Suprapubic skin (tissue), 4 donors: ENCODE data around the gene CYP2U1.
"Not testable (repeated sequence)": the region's sequence is repeated elsewhere in the genome, so short reads cannot be mapped to it uniquely, and the experiment has no call there.

Experiments used
- CTCF ChIP-seq, 2 donors: fragments of 200-600 bp in 1 of 2; fragments of 450-650 bp in 1 of 2; sonication (generic) in 1 of 2; IDR thresholded peaks; one replicate each; pipeline ENCODE4 v1.5.1; 2016 to 2019; ENCODE audit warnings: antibody characterized with exemption in 2 of 2, mild to moderate bottlenecking in 1 of 2, moderate library complexity in 1 of 2
- EP300 ChIP-seq: sonication (generic); formaldehyde crosslinking; IDR thresholded peaks from one replicate; pipeline ENCODE4 v1.6.1; 2017; ENCODE audit warnings: antibody characterized with exemption
- POLR2A ChIP-seq, 2 donors: fragments of 450-650 bp; IDR thresholded peaks; one replicate each; pipeline ENCODE4 v1.6.1; 2017; ENCODE audit warnings: antibody characterized with exemption in 2 of 2, mild to moderate bottlenecking in 2 of 2, moderate library complexity in 2 of 2
- POLR2AphosphoS5 ChIP-seq, 3 donors: sonication (generic); formaldehyde crosslinking; IDR thresholded peaks; one replicate each; pipeline ENCODE4 v1.6.1; 2017; ENCODE audit warnings: antibody characterized with exemption in 3 of 3

- not testable (repeated sequence) for TF ChIP-seq CTCF (IDR thresholded peaks at IDR 0.05); EP300; POLR2A (IDR thresholded peaks at IDR 0.05); POLR2AphosphoS5 (IDR thresholded peaks at IDR 0.05)
Observed at GRCh38 chr4:107905082-107905481, 26.3 kb upstream of the CYP2U1 start.
